ENCODE measurements around the gene RFTN1.
"Not testable (repeated sequence)": the region's sequence is repeated elsewhere in the genome, so short reads cannot be mapped to it uniquely, and the experiment has no call there.

Gene RFTN1

GRCh38 chr3:16326724-16327349 is 186.7 kb downstream of the RFTN1 start:
- DNase-seq (ENCODE audit: low spot score), result no peak

- DNase-seq (ENCODE audit: low spot score), result no peak
Measured at GRCh38 chr3:16325850-16326249, 187.6 kb downstream of the RFTN1 start.

GRCh38 chr3:16323737-16324136 is 189.8 kb downstream of the RFTN1 start:
- DNase-seq (ENCODE audit: low spot score), result no peak

GRCh38 chr3:16322189-16322588 is 191.3 kb downstream of the RFTN1 start:
- DNase-seq (ENCODE audit: low spot score), result no peak

- no peak for DNase-seq (ENCODE audit: low spot score)
Measured at GRCh38 chr3:16320711-16321110, 192.8 kb downstream of the RFTN1 start.

- no peak for DNase-seq (ENCODE audit: low spot score)
Measured at GRCh38 chr3:16319723-16320122, 193.8 kb downstream of the RFTN1 start.

GRCh38 chr3:16319307-16319706 is 194.2 kb downstream of the RFTN1 start:
- peak; percentile 92 for DNase-seq (ENCODE audit: low spot score)

GRCh38 chr3:16318176-16318575 is 195.3 kb downstream of the RFTN1 start:
- no peak for DNase-seq (ENCODE audit: low spot score)

- DNase-seq (ENCODE audit: low spot score), result no peak
Measured at GRCh38 chr3:16317561-16317945, 195.9 kb downstream of the RFTN1 start.

GRCh38 chr3:16316847-16317560 is 196.5 kb downstream of the RFTN1 start:
- DNase-seq (ENCODE audit: low spot score), result no peak

GRCh38 chr3:16316396-16316795 is 197.1 kb downstream of the RFTN1 start:
- no peak for DNase-seq (ENCODE audit: low spot score)

GRCh38 chr3:16315623-16316022 is 197.9 kb downstream of the RFTN1 start:
- no peak for DNase-seq (ENCODE audit: low spot score)

GRCh38 chr3:16313886-16314645 is 199.4 kb downstream of the RFTN1 start:
- no peak for DNase-seq (ENCODE audit: low spot score)

GRCh38 chr3:16311960-16312451 is 201.5 kb downstream of the RFTN1 start:
- peak; percentile 68 for DNase-seq (ENCODE audit: low spot score)

GRCh38 chr3:16310486-16310885 is 203.0 kb downstream of the RFTN1 start:
- not testable (repeated sequence) for DNase-seq (ENCODE audit: low spot score)

- peak; percentile 83 for DNase-seq (ENCODE audit: low spot score)
Measured at GRCh38 chr3:16309558-16309957, 203.9 kb downstream of the RFTN1 start.

- no peak for DNase-seq (ENCODE audit: low spot score)
Measured at GRCh38 chr3:16308727-16309126, 204.8 kb downstream of the RFTN1 start.

GRCh38 chr3:16307832-16308531 is 205.5 kb downstream of the RFTN1 start:
- DNase-seq (ENCODE audit: low spot score), result no peak

GRCh38 chr3:16305111-16305541 is 208.4 kb downstream of the RFTN1 start:
- no peak for DNase-seq (ENCODE audit: low spot score)

- no peak for DNase-seq (ENCODE audit: low spot score)
Measured at GRCh38 chr3:16304061-16305010, 209.2 kb downstream of the RFTN1 start.

- DNase-seq (ENCODE audit: low spot score), result no peak
Measured at GRCh38 chr3:16303037-16303575, 210.4 kb downstream of the RFTN1 start.
